NCI-H2029 treated with DMSO at 0.1 percent for 48 hours (cell line): ENCODE measurements around the gene LRRC39.

Experiments used
- DNase-seq: peaks from one replicate; lab custom pipeline; 2025; lab: John Stamatoyannopoulos, UW

LRRC39 gene

GRCh38 chr1:100147875-100148274, 30.2 kb downstream of the LRRC39 start:
- DNase-seq, result no peak

DNA sequence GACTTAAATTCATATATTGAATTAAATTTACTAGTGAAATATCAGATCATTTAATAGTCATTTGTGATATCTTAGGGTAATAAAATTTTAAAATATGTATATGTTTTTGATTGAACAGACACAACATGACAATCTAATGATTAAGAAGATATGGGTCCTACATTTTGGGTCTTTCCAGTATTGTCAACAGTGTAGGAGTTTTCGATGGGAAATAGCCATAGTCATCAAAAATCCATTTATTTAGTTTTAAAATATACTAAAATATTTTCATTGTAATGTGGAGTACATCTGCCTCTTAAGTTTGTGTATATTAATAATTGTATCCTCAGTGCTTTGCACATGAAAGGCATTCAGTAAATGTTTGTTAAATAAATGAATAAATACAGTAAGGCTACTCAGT, 31.1 kb downstream of the LRRC39 start:
- no peak for DNase-seq

DNA sequence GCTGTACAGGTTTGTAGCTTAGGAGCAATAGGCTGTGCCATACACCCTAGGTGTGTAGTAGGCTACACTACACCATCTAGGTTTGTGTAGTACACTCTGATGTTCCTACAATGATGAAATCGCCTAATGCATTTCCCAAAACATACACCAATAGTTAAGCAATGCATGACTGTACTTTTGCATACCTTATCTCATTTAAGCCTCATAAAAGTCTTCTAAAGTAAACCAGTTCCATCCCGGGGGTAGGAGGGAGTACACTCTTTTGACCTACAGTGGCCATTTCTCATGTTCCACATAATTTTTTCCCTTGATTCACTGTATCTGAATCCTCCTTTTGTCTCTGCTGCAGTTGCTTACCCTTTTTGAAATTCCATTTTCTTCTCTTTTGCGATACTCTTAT, 32.9 kb downstream of the LRRC39 start:
- no peak for DNase-seq

DNA sequence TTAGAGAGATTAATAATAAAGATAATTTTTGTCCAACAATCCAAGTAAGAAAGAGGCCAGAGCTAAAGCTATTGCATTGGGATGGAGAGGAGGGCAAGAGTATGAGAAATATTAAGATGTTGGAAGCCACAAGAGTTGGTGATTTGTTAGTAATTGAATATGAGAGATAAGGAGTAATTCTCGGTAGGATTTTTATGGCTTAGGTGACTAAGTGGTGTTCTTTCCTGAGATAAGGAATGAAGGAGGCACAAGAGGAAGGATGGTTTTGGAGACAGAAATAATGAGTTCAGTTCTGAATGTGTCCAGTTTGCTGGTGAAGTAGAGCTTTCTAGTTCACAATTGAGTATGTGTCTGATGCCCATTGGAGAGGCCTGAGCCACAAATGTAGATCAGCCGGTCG, 35.7 kb downstream of the LRRC39 start:
- no peak for DNase-seq

DNA sequence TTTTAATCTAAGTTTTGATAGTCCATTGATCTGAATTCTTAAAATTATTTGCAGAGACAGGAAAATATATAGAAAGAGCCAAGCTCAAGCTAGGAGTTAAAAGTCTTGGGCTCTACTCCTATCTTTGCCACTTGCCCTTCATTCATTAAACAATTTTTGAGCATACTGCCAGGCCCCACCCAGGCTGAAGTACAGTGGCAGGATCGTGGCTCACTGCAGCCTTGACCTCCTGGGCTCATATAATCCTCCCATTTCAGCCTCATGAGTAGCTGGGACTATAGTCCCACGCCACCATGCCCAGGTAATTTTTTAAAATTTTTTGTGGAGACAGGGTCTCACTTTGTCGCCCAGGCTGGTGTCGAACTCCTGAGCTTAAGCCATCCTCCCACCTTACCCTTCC, 36.9 kb downstream of the LRRC39 start:
- DNase-seq, result no peak

DNA sequence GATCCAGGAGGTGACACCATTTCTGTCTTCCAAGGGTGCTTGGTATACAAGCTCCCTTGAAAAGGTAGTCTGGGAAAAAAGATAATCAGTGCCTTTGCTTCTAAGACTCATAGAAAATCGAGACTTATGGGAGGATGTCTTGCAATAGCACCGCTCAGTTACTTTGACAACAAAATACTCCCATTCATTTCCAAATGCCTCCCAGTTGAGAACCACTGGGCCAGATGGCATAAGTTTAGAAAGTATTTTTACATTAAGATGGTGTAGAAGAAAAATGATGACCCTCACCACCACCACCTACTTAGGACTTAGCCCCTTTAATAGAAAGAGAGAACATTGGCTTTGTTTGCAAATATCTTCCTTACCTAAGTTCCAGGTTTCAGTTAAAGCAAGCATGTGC, 40.5 kb downstream of the LRRC39 start:
- DNase-seq, result no peak

GRCh38 chr1:100134872-100135271, 43.2 kb downstream of the LRRC39 start:
- no peak for DNase-seq

DNA sequence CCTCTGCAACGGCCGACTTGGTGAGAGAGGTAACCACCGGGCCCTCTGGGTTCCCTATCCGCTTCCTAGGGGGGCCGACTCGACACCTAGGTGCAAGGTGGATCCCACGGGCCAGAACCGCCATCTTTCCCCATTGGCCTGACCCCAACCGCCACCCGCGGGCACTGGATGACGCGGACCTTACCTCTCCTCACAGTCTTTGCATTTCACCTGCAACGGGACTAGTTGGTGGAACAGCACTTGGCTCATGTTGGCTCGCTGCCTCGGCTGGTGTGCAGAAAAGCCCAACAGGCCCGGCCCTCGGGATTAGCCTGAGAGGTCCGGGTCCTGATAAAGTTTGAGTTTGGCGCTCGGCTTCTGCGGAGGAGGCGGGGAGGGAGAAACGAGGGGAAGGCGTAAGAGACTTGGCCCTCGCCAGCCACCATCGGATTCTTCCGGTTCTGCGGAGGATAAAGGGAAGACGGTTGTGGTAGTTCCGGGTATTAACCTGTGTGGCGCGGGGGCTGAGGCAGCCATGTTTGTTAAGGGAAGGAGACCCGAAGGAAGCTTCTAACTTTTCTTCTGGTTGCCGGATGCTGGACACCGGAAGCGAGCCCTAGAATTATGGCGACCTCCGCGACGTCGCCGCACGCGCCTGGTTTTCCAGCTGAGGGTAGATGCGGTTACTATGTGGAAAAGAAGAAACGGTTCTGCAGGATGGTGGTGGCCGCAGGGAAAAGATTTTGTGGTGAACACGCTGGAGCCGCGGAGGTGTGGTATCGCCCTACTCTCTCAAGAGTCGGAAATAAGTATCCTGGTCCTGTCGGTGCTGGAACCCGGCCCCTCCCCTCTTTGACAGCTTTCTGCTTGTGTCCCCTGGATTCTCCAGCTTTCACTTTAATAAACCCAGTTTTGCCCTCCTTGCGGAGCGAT, 45.2 kb downstream of the LRRC39 start, which contains the start of the genes SASS6 and TRMT13:
TSS of gene SASS6 (minus strand) at position 365 of the 912 bp plus-strand sequence. CDS start at position 249, 116 bp downstream.
TSS of gene TRMT13 (plus strand) at position 598 of the 912 bp plus-strand sequence. CDS start at position 604, 6 bp downstream.
- DNase-seq, result peak; percentile 97

- no peak for DNase-seq
Measured at GRCh38 chr1:100131623-100132022, 46.4 kb downstream of the LRRC39 start.

GRCh38 chr1:100130552-100131077, 47.4 kb downstream of the LRRC39 start:
- no peak for DNase-seq

- no peak for DNase-seq
Measured at GRCh38 chr1:100127226-100127625, 50.8 kb downstream of the LRRC39 start.

DNA sequence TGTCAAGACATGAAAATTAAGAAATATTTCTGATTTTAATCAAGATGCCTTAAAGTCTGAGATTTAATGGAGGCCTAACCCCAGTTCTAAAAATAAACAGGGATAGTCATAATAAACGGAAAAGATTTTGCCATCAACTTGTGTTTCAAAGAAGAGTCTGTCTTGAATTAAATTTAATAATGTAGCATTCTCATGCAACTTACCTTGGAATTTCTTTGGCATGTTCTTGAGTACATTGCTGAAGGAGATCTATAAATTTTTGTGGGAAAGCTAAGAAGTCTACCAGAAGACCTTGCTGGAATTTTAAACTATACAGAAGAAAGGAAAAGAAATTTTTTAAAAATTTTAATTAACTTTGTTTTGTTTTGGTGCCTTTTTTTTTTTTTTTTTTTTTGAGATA, 55.9 kb downstream of the LRRC39 start:
- DNase-seq, result no peak

DNA sequence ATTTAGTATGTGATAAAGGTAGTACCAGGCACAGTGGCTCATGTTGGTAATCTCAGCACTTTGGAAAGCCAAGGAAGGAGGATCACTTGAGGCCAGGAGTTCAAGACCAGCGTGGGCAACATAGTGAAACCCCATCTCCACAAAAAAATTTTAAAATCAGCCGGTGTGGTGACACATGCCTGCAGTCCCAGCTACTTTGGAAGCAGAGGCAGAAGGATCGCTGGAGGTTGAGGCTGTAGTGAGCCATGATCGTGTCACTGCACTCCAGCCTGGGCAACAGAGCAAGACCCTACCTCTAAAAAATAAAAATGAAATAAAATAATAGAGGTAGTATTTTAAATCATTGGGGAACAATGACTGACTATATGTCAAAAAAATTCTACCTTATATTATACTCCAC, 62.5 kb downstream of the LRRC39 start:
- DNase-seq, result no peak

DNA sequence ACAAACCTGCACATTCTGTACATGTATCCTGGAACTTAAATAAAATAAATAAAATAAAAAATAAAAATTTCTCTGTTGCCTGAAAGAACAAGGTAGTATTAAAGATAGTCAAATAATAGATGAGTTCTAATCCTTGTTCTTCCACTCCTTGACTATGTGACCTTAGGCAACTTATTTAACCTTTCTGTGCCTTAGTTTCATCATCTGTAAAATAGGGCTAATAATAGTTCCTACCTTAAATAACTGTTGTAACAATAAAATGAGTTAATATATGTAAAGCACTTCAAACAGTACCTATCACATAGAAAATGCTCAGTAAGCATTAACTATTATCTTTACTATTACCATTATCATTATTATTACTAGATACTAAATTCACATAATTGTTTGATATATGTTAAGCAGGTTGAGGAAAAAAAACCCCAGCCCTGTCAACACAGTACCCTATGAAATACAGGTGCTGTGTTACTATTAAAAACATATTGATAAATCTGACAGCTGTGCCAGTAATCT, 68.4 kb downstream of the LRRC39 start:
- DNase-seq, result no peak

GRCh38 chr1:100107696-100108095, 70.4 kb downstream of the LRRC39 start:
- DNase-seq, result no peak

DNA sequence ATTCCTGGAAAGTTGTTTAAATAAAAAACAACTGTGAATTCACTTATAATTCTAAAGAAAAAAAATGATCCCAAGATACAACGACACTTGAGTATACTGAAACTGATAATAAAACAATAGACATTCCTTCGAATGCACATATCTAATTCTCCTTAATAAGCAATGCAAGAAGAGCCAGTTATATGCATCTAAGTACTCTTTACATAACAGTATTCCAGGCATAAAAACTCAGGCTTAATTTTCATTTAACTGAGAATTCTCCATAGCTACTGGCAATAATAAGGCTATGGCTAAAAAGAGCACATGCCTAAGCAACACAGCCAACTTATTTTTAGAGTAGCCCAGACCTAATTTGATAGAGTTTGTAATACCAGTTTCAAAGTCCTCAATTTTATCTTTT, 76.5 kb downstream of the LRRC39 start:
- no peak for DNase-seq

GRCh38 chr1:100100202-100100601, 77.9 kb downstream of the LRRC39 start:
- no peak for DNase-seq
